ACC112 (cell line): ENCODE results near the gene CDK4.

Experiments used
- H2AFZ ChIP-seq: fragments of 200-600 bp; sonication (generic); one replicate; pipeline ENCODE4 v1.6.0; 2017; ENCODE audit warnings: antibody characterized with exemption, low read length; ENCODE audit not compliant: unreplicated experiment
- H3K27ac ChIP-seq: fragments of 200-600 bp; sonication (generic); 2 replicates; pipeline ENCODE4 v1.5.1; 2014; ENCODE audit warnings: low read depth, mild to moderate bottlenecking, antibody characterized with exemption, low read length, moderate library complexity
- H3K27me3 ChIP-seq: fragments of 200-600 bp; sonication (generic); 2 replicates; pipeline ENCODE4 v1.6.1; 2014; ENCODE audit warnings: mild to moderate bottlenecking, antibody characterized with exemption, low read length, moderate library complexity, mixed read lengths; ENCODE audit not compliant: insufficient read depth
- H3K36me3 ChIP-seq: fragments of 200-600 bp; sonication (generic); 2 replicates; pipeline ENCODE4 v1.6.1; 2016; ENCODE audit warnings: mild to moderate bottlenecking, antibody characterized with exemption, low read length, moderate library complexity, mixed read lengths; ENCODE audit not compliant: insufficient read depth
- H3K4me1 ChIP-seq: fragments of 200-600 bp; sonication (generic); one replicate; pipeline ENCODE4 v1.6.1; 2016; ENCODE audit warnings: low read length, mixed read lengths; ENCODE audit not compliant: insufficient read depth, unreplicated experiment, control insufficient read depth
- H3K4me3 ChIP-seq: fragments of 200-600 bp; sonication (generic); 2 replicates; pipeline ENCODE4 v1.5.1; 2014; ENCODE audit warnings: mild to moderate bottlenecking, low read depth, low read length
- H3K79me2 ChIP-seq: fragments of 200-600 bp; sonication (generic); one replicate; pipeline ENCODE4 v1.6.0; 2016; ENCODE audit warnings: low read length; ENCODE audit not compliant: control insufficient read depth, unreplicated experiment, insufficient read depth

The CDK4 gene

GRCh38 chr12:57756406-57757341, 4.6 kb upstream of the CDK4 start:
- H3K27me3 ChIP-seq = peaks cover 29% of the 10 kb centered on the region
- H3K4me1 ChIP-seq = peaks cover 5% of the 10 kb centered on the region
- H3K36me3 ChIP-seq = no peaks in the 10 kb centered on the region
- H3K4me3 ChIP-seq = no peak overlapping the region; the same call in 1 of the 2 replicates
- peaks cover 4% of the 10 kb centered on the region for H3K79me2 ChIP-seq
- H3K27ac ChIP-seq = no peak overlapping the region
- no peak overlapping the region for H2AFZ ChIP-seq

GRCh38 chr12:57755454-57756372, 3.6 kb upstream of the CDK4 start:
- Histone ChIP-seq H2AFZ (peak overlapping the region; percentile 9), H3K27me3 (peaks cover 29% of the 10 kb centered on the region), H3K4me1 (peaks cover 10% of the 10 kb centered on the region), H3K79me2 (peaks cover 13% of the 10 kb centered on the region), H3K27ac (no peak overlapping the region), H3K36me3 (0 out of 2 replicates have a peak, but pooled peaks cover 2% of the 10 kb centered on the region), H3K4me3 (peak overlapping the region; percentile 63)

- peaks cover 29% of the 10 kb centered on the region for H3K27me3 ChIP-seq
- no peak overlapping the region for H3K27ac ChIP-seq
- H3K4me1 ChIP-seq = peaks cover 13% of the 10 kb centered on the region
- no peak overlapping the region for H2AFZ ChIP-seq
- peaks cover 8% of the 10 kb centered on the region; the same call in 1 of the 2 replicates for H3K36me3 ChIP-seq
- H3K4me3 ChIP-seq = peak overlapping the region; percentile 63
- peaks cover 19% of the 10 kb centered on the region for H3K79me2 ChIP-seq
Observed at GRCh38 chr12:57755194-57755453, 3.0 kb upstream of the CDK4 start.

- Histone ChIP-seq H3K27ac (no peak within 1 kb of the TSS), H3K4me3 (peak within 1 kb of the TSS; percentile 63), H2AFZ (peak within 1 kb of the TSS; percentile 9), H3K36me3 (peaks cover 8% of the 10 kb centered on the region; the same call in 1 of the 2 replicates), H3K27me3 (peaks cover 29% of the 10 kb centered on the region), H3K4me1 (peaks cover 13% of the 10 kb centered on the region), H3K79me2 (peaks cover 21% of the 10 kb centered on the region)
Observed at GRCh38 chr12:57754411-57755193, 2.5 kb upstream of the CDK4 start, which contains the start of gene MARCHF9. Gene MARCHF9, plus strand, starts transcription at chr12:57755103. Its CDS starts 426 bp downstream, at chr12:57755529.

DNA sequence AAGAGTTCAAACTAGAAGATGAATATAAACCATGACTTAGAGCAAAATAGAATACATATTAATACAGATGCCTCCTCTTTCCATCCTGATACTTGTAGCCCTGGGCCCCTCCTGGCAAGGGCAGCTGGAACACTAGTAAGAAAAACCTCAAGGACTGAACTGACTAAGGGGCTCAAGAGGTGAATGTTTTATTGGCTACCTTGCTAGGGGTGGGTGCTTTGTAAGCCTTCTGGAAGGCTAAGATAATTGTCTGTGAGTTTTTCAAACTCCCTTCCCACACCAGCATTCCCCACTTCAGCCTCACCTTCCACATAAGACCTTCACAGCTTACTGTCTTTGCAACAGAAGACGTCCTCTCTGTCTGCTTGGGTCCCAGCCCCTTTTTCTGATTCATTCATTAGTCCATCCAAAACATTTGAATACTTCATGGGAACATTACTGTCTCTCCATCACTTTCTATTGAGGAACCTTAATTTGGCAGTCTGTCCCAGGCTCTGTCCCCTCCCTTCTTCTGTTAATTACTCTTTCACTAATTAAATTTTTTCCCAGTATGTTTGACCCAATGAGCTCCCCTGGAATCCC, 1.7 kb upstream of the CDK4 start:
- Histone ChIP-seq H3K27me3 (peaks cover 29% of the 10 kb centered on the region), H3K4me3 (no peak overlapping the region), H3K4me1 (peaks cover 13% of the 10 kb centered on the region), H3K27ac (no peak overlapping the region), H3K36me3 (peaks cover 12% of the 10 kb centered on the region), H3K79me2 (peaks cover 28% of the 10 kb centered on the region), H2AFZ (no peak overlapping the region)

GRCh38 chr12:57752668-57753000, 524 bp upstream of the CDK4 start:
- Histone ChIP-seq H3K36me3 (peaks cover 20% of the 10 kb centered on the region), H3K4me3 (peak overlapping the region; percentile 93), H3K27ac (0 out of 2 replicates have a peak overlapping the region, but pooled peaks have one; percentile 14)

DNA sequence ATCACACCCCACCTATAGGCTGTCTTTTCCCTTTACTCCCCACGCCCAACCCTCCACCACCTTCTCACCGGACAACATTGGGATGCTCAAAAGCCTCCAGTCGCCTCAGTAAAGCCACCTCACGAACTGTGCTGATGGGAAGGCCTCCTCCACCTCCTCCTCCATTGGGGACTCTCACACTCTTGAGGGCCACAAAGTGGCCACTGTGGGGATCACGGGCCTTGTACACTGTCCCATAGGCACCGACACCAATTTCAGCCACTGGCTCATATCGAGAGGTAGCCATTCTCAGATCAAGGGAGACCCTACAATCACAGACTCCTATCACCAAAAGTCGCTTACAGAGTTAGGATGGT, 700 bp downstream of the CDK4 start:
- Histone ChIP-seq H2AFZ (no peak overlapping the region), H3K36me3 (peaks cover 22% of the 10 kb centered on the region)

More at GRCh38 chr12:57752668-57753000, 524 bp upstream of the CDK4 start:
- H3K4me1 ChIP-seq = peaks cover 13% of the 10 kb centered on the region
- peaks cover 28% of the 10 kb centered on the region for H3K79me2 ChIP-seq
- peak overlapping the region; percentile 70 for H2AFZ ChIP-seq
- H3K27me3 ChIP-seq = peaks cover 29% of the 10 kb centered on the region

GRCh38 chr12:57750561-57751431, 1.3 kb downstream of the CDK4 start:
- Histone ChIP-seq H3K4me3 (peak overlapping the region; percentile 93), H2AFZ (no peak overlapping the region), H3K27me3 (peaks cover 17% of the 10 kb centered on the region), H3K36me3 (peaks cover 28% of the 10 kb centered on the region), H3K27ac (peak overlapping the region; percentile 80; the same call in 1 of the 2 replicates), H3K79me2 (peaks cover 28% of the 10 kb centered on the region), H3K4me1 (peaks cover 13% of the 10 kb centered on the region)

More for the DNA sequence above, 700 bp downstream of the CDK4 start:
- peaks cover 28% of the 10 kb centered on the region for H3K79me2 ChIP-seq
- peak overlapping the region; percentile 93 for H3K4me3 ChIP-seq
- peaks cover 13% of the 10 kb centered on the region for H3K4me1 ChIP-seq
- H3K27me3 ChIP-seq = peaks cover 23% of the 10 kb centered on the region
- H3K27ac ChIP-seq = peak overlapping the region; percentile 80

- Histone ChIP-seq H3K4me1 (peaks cover 13% of the 10 kb centered on the region), H2AFZ (no peak overlapping the region), H3K27ac (no peak overlapping the region), H3K27me3 (peaks cover 8% of the 10 kb centered on the region), H3K36me3 (peaks cover 29% of the 10 kb centered on the region), H3K79me2 (peaks cover 28% of the 10 kb centered on the region), H3K4me3 (no peak overlapping the region)
Observed at GRCh38 chr12:57749061-57749460, 3.0 kb downstream of the CDK4 start.
